Measurements from ENCODE around the gene TSSK6. TPM values are rescaled to one million over a fixed set of nuclear protein-coding genes. Genes with fewer than 3 reads are reported as not detected.

Gene TSSK6
- total RNA-seq, 1 donor from 2014 or later, result 4.6 TPM

DNA sequence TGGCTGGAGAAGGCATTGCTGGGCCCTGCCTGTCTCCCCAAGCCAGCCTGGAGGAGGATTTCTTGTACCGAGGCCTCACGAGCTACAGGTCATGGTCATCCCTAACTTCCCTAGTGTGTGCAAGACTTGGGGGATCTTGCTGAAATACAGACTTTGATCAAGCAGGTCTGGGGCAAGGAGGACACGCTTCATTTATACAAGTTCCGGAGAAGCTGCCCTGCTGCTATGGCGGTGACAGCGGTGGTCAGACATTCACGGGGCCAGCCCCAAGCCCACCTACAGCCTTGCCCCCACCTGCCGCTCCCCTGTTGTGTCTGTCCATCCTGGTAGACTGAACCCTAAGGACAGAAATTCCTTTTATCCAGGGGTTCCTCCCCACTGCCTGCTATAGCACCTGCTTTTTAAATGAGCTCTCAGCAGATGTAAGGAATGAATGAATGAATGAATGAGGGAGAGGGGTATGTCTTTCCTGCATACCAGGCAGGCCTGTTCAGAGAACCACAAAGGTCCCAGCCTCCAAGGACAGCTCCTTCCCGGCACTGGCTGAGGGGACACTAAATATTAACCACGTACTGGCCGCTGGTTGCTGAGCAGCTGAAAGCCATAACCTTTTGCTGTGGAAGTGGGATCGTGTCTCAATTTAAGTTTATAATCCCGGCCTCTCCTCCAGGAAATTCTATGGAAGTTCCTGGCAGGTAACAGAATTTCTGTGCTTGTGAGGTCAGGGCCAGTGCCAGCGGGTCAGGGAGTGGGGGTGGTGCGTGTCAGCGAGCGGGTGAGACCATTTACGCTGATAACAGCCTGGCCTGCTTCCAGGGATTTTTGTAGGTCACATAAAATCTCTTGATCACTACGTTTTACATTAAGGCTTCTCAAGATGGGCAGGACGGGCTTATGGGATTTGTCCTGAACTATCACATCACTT, 27.1 kb downstream of the TSSK6 start:
- DNase-seq (ENCODE audit: low spot score), result peak; percentile 24
- peaks cover under 1% of the 10 kb centered on the region for H3K36me3 Mint-ChIP-seq
- H3K27me3 ChIP-seq, result no peaks in the 10 kb centered on the region
- no peaks in the 10 kb centered on the region for H3K9me3 Mint-ChIP-seq
- TF ChIP-seq, protein P1, sequence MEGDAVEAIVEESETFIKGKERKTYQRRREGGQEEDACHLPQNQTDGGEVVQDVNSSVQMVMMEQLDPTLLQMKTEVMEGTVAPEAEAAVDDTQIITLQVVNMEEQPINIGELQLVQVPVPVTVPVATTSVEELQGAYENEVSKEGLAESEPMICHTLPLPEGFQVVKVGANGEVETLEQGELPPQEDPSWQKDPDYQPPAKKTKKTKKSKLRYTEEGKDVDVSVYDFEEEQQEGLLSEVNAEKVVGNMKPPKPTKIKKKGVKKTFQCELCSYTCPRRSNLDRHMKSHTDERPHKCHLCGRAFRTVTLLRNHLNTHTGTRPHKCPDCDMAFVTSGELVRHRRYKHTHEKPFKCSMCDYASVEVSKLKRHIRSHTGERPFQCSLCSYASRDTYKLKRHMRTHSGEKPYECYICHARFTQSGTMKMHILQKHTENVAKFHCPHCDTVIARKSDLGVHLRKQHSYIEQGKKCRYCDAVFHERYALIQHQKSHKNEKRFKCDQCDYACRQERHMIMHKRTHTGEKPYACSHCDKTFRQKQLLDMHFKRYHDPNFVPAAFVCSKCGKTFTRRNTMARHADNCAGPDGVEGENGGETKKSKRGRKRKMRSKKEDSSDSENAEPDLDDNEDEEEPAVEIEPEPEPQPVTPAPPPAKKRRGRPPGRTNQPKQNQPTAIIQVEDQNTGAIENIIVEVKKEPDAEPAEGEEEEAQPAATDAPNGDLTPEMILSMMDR (IDR thresholded peaks at IDR 0.05), result no peak
- TF ChIP-seq EZH2phosphoT487 (IDR thresholded peaks at IDR 0.05), result no peak
- TF ChIP-seq EZH2 (IDR thresholded peaks at IDR 0.05), result no peak
- peak overlapping the region; percentile 70 for H3K4me3 Mint-ChIP-seq
- H4K20me1 ChIP-seq (ENCODE audit: low read depth), result peaks cover 32% of the 10 kb centered on the region
- H3K27ac Mint-ChIP-seq, result peak overlapping the region; percentile 98
- no peak overlapping the region for H2AFZ ChIP-seq (replicated peaks)
- H3F3A ChIP-seq (ENCODE audit: low read depth), result peaks cover 28% of the 10 kb centered on the region
- peaks cover 10% of the 10 kb centered on the region for H3K27me3 Mint-ChIP-seq (ENCODE audit: insufficient read depth, low read depth)
- H3K4me1 Mint-ChIP-seq, result peaks cover 44% of the 10 kb centered on the region
- H3K4me2 ChIP-seq, result peak overlapping the region; percentile 44
- peaks cover 22% of the 10 kb centered on the region for H3K4me1 ChIP-seq
- peak overlapping the region; percentile 69 for H3K27ac ChIP-seq
- H3K9me3 ChIP-seq (ENCODE audit: low read depth), result no peaks in the 10 kb centered on the region
- H3K4me3 ChIP-seq, result no peak overlapping the region
- no peak overlapping the region for H3K9ac ChIP-seq
- no peaks in the 10 kb centered on the region for H3K36me3 ChIP-seq
- peaks cover 70% of the 10 kb centered on the region for H3K79me2 ChIP-seq (ENCODE audit: low read depth)

DNA sequence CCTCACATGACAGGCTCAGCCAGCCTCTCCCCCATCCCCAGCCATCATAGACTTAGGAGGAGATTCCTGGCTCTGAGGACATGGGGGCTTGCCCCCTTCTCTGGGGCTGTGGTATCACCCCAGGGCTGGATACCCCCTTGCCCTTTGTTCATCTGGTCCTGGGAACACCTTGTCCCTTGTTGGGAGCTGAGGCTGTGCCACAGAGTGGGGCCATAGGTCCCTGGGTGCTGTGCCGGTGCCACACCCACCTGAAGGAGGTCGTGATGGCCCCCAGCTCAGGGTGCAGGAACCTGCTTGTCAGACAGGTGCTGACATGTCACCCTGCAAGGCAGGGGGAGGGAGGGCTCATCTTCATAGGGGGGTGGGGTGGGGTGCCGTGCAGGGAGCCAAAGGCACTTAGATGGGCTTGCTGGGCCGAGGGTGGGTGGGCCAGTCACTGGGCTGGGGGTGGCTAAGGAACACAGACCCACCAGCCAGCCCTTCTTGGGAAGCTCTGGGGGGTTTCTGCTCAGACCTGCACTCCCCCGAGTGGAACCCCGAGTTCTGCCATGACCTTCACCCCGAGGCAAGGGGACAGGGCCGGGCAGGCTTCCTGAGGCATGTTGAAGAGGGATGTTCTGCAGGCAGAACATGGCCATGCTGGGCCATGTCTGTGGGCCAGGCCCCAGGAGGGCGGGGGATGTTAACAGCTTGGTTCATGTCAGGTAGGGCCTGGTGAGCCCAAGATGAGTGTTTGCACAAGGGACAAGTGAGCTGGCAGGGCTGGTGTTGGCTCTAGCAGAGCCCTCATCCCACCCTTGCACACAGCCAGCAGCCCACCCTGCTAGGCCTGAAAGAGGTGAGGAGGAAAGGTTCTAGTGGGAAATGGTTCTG, 28.0 kb downstream of the TSSK6 start:
- Mint-ChIP-seq H3K4me3 (peak overlapping the region; percentile 33), H3K9me3 (no peaks in the 10 kb centered on the region), H3K36me3 (peaks cover 3% of the 10 kb centered on the region), H3K27me3 (ENCODE audit: insufficient read depth, low read depth) (peaks cover 10% of the 10 kb centered on the region), H3K4me1 (peaks cover 51% of the 10 kb centered on the region), H3K27ac (peak overlapping the region; percentile 98)
- Histone ChIP-seq H3K27me3 (no peaks in the 10 kb centered on the region), H3K9ac (no peak overlapping the region), H3K79me2 (ENCODE audit: low read depth) (peaks cover 74% of the 10 kb centered on the region), H3K9me3 (ENCODE audit: low read depth) (no peaks in the 10 kb centered on the region), H3K27ac (peak overlapping the region; percentile 57), H3K4me2 (no peak overlapping the region), H2AFZ (replicated peaks) (no peak overlapping the region), H3K4me1 (peaks cover 31% of the 10 kb centered on the region), H3F3A (ENCODE audit: low read depth) (peaks cover 28% of the 10 kb centered on the region), H3K36me3 (no peaks in the 10 kb centered on the region), H4K20me1 (ENCODE audit: low read depth) (peaks cover 40% of the 10 kb centered on the region), H3K4me3 (no peak overlapping the region)
- DNase-seq (ENCODE audit: low spot score), result no peak
- TF ChIP-seq EZH2 (IDR thresholded peaks at IDR 0.05) (no peak), EZH2phosphoT487 (IDR thresholded peaks at IDR 0.05) (no peak)
- TF ChIP-seq, protein P1 (IDR thresholded peaks at IDR 0.05), result no peak

DNA sequence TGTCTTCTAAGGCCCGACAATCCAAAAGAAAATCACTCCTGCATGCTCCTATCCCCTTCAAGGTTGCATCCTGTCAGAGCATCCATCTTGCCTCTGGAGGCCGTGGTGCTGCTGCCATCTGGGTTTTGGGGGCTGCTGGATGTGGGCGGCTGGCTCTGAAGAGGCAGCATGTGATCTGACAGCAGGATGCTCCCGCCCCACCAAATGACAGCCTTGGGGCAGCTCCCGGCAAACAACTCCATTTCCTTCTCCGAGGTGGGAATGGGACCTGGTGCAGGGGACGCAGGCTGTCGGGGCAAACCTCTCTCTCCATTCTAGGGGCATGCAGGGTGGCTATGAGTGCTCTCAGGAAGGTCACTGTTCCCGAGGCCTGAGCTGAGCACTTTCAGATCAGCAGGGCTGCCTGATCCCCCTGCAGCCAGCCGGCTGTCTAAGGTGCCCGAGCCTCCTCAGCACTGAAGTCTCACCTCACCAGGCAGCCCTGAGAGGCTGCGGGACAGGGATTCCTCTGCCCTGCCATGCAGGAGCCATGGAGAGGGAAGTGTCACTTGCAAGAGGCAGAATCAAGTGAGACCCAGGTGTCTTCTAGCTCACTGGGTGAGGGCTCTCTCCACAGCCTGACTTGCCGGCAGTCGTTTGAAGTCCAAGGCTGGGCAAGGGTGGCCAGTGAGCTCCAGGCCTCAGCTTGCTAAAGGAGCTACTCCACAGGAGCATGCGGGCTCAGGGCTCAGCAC, 28.8 kb downstream of the TSSK6 start:
- Mint-ChIP-seq H3K36me3 (peaks cover 3% of the 10 kb centered on the region), H3K4me1 (peaks cover 52% of the 10 kb centered on the region), H3K27ac (peak overlapping the region; percentile 90), H3K27me3 (ENCODE audit: insufficient read depth, low read depth) (peaks cover 10% of the 10 kb centered on the region), H3K4me3 (no peak overlapping the region), H3K9me3 (no peaks in the 10 kb centered on the region)
- H3K4me3 ChIP-seq, result no peak overlapping the region
- H3F3A ChIP-seq (ENCODE audit: low read depth), result peaks cover 28% of the 10 kb centered on the region
- TF ChIP-seq EZH2phosphoT487 (IDR thresholded peaks at IDR 0.05) (no peak), EZH2 (IDR thresholded peaks at IDR 0.05) (no peak)
- TF ChIP-seq, protein P1 (IDR thresholded peaks at IDR 0.05), result no peak
- H3K4me2 ChIP-seq, result no peak overlapping the region
- no peaks in the 10 kb centered on the region for H3K9me3 ChIP-seq (ENCODE audit: low read depth)
- H4K20me1 ChIP-seq (ENCODE audit: low read depth), result peaks cover 45% of the 10 kb centered on the region
- no peak overlapping the region for H2AFZ ChIP-seq (replicated peaks)
- H3K27me3 ChIP-seq, result no peaks in the 10 kb centered on the region
- no peak overlapping the region for H3K27ac ChIP-seq
- H3K4me1 ChIP-seq, result peaks cover 34% of the 10 kb centered on the region
- DNase-seq (ENCODE audit: low spot score), result no peak
- no peaks in the 10 kb centered on the region for H3K36me3 ChIP-seq
- no peak overlapping the region for H3K9ac ChIP-seq
- H3K79me2 ChIP-seq (ENCODE audit: low read depth), result peaks cover 75% of the 10 kb centered on the region
